HFFc6 (cell line): ENCODE results near the gene PADI1. TPM values are rescaled to one million over a fixed set of nuclear protein-coding genes. Genes with fewer than 3 reads are reported as not detected.
A peak's percentile ranks its signal among the peaks of the same experiment; 100 is the strongest.

Experiments
- DNase-seq: peaks from one replicate; pipeline ENCODE4 v3.0.0-alpha.2; 2018
- H3K27ac Mint-ChIP-seq: 2 replicates; pipeline ENCODE4 v1.8.0; 2020; ENCODE audit warnings: mild to moderate bottlenecking, mixed read lengths
- H3K27me3 Mint-ChIP-seq: 2 replicates; pipeline ENCODE4 v1.8.0; 2021; ENCODE audit warnings: mild to moderate bottlenecking, moderate library complexity, mixed read lengths; ENCODE audit not compliant: insufficient read depth
- H3K36me3 Mint-ChIP-seq: 2 replicates; pipeline ENCODE4 v1.8.0; 2021; ENCODE audit warnings: low read depth, mixed read lengths
- H3K4me1 Mint-ChIP-seq: 2 replicates; pipeline ENCODE4 v1.8.0; 2020; ENCODE audit warnings: low read depth, mixed read lengths
- H3K4me3 Mint-ChIP-seq: 2 replicates; pipeline ENCODE4 v1.8.0; 2020; ENCODE audit warnings: mild to moderate bottlenecking, moderate library complexity, mixed read lengths
- H3K9me3 Mint-ChIP-seq: 2 replicates; pipeline ENCODE4 v1.8.0; 2020; ENCODE audit warnings: mild to moderate bottlenecking, mixed read lengths
- total RNA-seq, 6 experiments: library from RNA; stranded (reverse); fragmentation: NEBNext Ultra II Directional; extraction: Animal tissue kit (Norgen Biotek cat#: 25700); gene quantifications; 2 replicates in 1 of 6; 3 replicates in 5 of 6; pipeline ENCODE4 v1.2.3, GENCODE V29; 2021
- TF ChIP-seq, protein P1 (sequence below): fragments of 200-600 bp; sonication (generic); IDR thresholded peaks from 2 replicates; pipeline ENCODE4 v1.5.0; 2021; ENCODE audit warnings: antibody characterized with exemption, mild to moderate bottlenecking

PADI1 gene
- total RNA-seq, 6 experiments from 2014 or later: 0.11 to 0.95 (median 0.22) TPM; not detected in 1

DNA sequence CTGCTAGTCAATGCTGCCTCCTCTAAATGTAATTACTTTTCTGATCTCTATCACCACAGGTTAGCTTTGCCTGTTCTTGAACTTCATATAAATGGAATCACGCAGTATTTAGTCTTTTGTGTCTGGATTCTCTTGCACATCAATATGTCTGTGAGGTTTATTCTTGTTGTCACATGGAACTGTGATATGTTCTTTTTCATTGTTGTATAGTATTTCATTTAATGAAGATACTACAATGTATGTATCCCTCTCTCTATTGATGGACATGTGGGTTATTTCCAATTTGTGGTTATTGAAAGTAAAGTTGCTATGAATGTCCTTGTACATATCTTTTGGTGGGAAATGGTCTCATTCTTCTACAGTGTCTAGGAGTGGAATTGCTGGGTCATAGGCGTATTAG lies 16.7 kb upstream of the PADI1 start:
- TF ChIP-seq, protein P1, sequence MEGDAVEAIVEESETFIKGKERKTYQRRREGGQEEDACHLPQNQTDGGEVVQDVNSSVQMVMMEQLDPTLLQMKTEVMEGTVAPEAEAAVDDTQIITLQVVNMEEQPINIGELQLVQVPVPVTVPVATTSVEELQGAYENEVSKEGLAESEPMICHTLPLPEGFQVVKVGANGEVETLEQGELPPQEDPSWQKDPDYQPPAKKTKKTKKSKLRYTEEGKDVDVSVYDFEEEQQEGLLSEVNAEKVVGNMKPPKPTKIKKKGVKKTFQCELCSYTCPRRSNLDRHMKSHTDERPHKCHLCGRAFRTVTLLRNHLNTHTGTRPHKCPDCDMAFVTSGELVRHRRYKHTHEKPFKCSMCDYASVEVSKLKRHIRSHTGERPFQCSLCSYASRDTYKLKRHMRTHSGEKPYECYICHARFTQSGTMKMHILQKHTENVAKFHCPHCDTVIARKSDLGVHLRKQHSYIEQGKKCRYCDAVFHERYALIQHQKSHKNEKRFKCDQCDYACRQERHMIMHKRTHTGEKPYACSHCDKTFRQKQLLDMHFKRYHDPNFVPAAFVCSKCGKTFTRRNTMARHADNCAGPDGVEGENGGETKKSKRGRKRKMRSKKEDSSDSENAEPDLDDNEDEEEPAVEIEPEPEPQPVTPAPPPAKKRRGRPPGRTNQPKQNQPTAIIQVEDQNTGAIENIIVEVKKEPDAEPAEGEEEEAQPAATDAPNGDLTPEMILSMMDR: no peak
- no peak for DNase-seq
- peaks cover 15% of the 10 kb centered on the region for H3K9me3 Mint-ChIP-seq
- H3K27me3 Mint-ChIP-seq: peaks cover 1% of the 10 kb centered on the region; the same call in 1 of the 2 replicates
- H3K4me1 Mint-ChIP-seq: peaks cover 61% of the 10 kb centered on the region
- H3K4me3 Mint-ChIP-seq: no peak overlapping the region
- H3K27ac Mint-ChIP-seq: peak overlapping the region; percentile 30; the same call in 1 of the 2 replicates
- peaks cover 20% of the 10 kb centered on the region for H3K36me3 Mint-ChIP-seq

DNA sequence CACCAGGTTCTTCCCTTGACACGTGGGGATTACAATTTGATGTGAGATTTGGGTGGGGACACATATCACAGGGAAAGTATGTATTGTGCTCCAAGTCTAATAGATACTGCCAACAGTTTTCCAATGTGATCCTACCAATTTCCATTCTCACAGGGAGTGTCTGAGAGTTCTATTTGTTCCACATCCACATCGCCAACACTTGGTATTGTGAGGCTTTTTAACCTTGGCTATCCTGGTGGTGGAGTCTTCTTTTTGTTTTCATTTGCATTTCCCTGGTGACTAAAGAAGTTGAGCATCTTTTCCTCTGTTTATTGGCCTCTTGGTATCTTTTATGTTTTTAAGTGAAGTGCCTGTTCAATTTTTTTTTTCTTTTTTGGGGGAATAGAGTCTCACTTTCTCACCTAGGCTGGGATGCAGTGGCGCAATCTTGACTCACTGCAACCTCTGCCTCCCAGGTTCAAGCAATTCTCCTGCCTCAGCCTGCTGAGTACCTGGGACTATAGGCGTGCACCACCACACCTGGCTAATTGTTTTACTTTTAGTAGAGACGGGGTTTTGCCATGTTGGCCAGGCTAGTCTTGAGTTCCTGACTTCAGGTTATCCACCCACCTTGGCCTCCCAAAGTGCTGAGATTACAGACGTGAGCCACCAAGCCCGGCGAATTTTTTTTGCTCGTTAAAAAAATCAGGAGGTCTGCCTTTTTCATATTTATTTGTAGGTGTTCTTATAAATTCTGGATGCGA lies 15.9 kb upstream of the PADI1 start:
- Mint-ChIP-seq H3K27ac (peak overlapping the region; percentile 96), H3K36me3 (peaks cover 20% of the 10 kb centered on the region)

DNA sequence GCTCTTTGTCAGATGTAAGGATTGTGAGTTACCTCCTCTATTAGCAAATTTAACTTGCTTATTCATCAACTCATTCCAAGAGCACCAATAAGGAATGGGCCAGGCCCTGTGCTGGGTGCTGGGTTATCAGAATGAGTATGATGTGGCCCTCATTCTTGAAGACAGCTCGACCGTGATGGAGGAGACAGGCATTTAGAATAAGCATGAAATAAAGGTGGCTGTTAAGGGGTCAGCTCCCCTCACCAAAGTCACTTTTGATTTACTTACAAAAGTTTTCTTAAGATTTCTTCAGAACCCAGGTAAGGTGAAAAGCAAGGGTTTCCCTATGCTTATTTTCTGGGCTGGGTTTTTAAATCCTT lies 15.3 kb upstream of the PADI1 start:
- Mint-ChIP-seq H3K4me3 (peak overlapping the region; percentile 80), H3K9me3 (peaks cover 15% of the 10 kb centered on the region), H3K4me1 (peaks cover 75% of the 10 kb centered on the region), H3K27ac (peak overlapping the region; percentile 96), H3K36me3 (peaks cover 20% of the 10 kb centered on the region), H3K27me3 (peaks cover 1% of the 10 kb centered on the region; the same call in 1 of the 2 replicates)
- DNase-seq: no peak
- TF ChIP-seq, protein P1: no peak

More for the DNA sequence above, 15.9 kb upstream of the PADI1 start:
- H3K9me3 Mint-ChIP-seq: peaks cover 15% of the 10 kb centered on the region
- peaks cover 70% of the 10 kb centered on the region for H3K4me1 Mint-ChIP-seq
- TF ChIP-seq, protein P1: no peak
- H3K4me3 Mint-ChIP-seq: peak overlapping the region; percentile 80
- no peak for DNase-seq
- peaks cover 1% of the 10 kb centered on the region; the same call in 1 of the 2 replicates for H3K27me3 Mint-ChIP-seq

DNA sequence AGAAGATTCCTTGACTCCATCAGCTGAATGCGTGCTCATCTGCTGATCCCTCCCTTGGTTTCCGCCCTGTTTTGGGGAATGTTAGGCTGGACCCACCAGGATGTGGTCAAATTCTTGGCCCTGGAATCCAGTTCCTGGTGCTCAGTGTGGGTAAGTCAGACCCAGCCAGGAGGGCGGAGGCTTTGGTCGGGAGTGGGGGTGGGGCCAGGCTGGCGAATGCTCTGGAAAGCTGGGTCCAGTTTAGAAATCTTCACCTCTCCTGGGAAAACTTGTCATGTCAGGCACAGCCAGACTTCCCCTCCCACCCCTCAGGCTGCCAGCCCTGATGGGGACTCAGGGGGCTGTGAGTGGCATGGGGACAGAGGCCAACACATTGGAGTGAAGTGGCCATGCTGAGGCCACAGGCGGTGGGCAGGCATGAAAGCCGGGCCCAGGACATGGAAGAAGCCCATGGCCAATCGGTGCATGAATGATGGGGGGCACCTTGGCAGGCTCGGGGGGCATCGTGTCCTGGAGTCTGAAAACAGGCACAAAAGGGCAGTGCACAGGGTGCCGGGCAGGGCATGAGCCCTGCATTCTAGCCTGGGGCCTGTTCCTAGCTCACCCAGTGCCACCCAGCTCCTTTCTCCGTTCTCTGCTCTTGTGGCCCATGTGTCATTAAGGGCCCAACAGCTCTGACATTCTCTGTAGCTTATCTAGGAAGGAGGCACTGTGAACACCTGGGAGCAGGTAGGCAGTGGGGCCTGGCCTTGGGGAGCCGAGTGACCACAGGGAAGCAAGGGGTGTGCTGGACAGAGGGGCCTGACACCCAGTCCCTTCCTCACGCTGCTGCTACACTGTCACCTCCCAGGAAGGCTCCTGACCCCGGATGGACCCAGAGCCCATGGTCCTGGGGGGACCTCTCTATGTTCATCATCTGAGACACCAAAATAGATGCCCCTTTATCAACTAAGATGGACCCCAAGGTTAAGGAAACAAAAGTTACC lies 14.6 kb upstream of the PADI1 start:
- H3K4me3 Mint-ChIP-seq: peak overlapping the region; percentile 80
- peaks cover 15% of the 10 kb centered on the region for H3K9me3 Mint-ChIP-seq
- H3K4me1 Mint-ChIP-seq: peaks cover 79% of the 10 kb centered on the region
- H3K36me3 Mint-ChIP-seq: peaks cover 20% of the 10 kb centered on the region
- H3K27ac Mint-ChIP-seq: peak overlapping the region; percentile 96
- peaks cover 1% of the 10 kb centered on the region; the same call in 1 of the 2 replicates for H3K27me3 Mint-ChIP-seq
- TF ChIP-seq, protein P1: no peak
- DNase-seq: peak; percentile 98

DNA sequence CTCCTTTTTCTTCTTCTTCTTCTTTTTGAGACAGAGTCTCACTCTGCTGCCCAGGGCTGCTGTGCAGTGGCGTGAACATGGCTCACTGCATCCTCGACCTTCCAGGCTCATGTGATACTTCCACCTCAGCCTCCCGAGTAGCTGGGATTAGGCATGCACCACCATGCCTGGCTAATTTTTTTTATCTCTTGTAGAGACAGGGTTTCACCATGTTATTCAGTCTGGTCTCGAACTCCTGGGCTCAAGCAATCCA lies 13.0 kb upstream of the PADI1 start:
- H3K27ac Mint-ChIP-seq: peak overlapping the region; percentile 96
- TF ChIP-seq, protein P1: no peak
- peak overlapping the region; percentile 52; the same call in 1 of the 2 replicates for H3K4me3 Mint-ChIP-seq
- H3K27me3 Mint-ChIP-seq: peaks cover 1% of the 10 kb centered on the region; the same call in 1 of the 2 replicates
- no peak for DNase-seq
- H3K9me3 Mint-ChIP-seq: peaks cover 15% of the 10 kb centered on the region
- peaks cover 20% of the 10 kb centered on the region for H3K36me3 Mint-ChIP-seq
- H3K4me1 Mint-ChIP-seq: peaks cover 66% of the 10 kb centered on the region
